B cell (primary cell): ENCODE measurements around the gene WDR86.

Source experiments
- EZH2 ChIP-seq: IDR thresholded peaks from 2 replicates; pipeline ENCODE4 v1.6.1; 2012; ENCODE audit warnings: borderline replicate concordance, low read depth, mild to moderate bottlenecking, moderate library complexity, low read length; ENCODE audit not compliant: insufficient read depth, poor library complexity, severe bottlenecking
- TF ChIP-seq, protein P1 (sequence below): fragments of 200-600 bp; IDR thresholded peaks from one replicate; pipeline ENCODE4 v1.8.0; 2022; ENCODE audit warnings: antibody characterized with exemption, mild to moderate bottlenecking

DNA sequence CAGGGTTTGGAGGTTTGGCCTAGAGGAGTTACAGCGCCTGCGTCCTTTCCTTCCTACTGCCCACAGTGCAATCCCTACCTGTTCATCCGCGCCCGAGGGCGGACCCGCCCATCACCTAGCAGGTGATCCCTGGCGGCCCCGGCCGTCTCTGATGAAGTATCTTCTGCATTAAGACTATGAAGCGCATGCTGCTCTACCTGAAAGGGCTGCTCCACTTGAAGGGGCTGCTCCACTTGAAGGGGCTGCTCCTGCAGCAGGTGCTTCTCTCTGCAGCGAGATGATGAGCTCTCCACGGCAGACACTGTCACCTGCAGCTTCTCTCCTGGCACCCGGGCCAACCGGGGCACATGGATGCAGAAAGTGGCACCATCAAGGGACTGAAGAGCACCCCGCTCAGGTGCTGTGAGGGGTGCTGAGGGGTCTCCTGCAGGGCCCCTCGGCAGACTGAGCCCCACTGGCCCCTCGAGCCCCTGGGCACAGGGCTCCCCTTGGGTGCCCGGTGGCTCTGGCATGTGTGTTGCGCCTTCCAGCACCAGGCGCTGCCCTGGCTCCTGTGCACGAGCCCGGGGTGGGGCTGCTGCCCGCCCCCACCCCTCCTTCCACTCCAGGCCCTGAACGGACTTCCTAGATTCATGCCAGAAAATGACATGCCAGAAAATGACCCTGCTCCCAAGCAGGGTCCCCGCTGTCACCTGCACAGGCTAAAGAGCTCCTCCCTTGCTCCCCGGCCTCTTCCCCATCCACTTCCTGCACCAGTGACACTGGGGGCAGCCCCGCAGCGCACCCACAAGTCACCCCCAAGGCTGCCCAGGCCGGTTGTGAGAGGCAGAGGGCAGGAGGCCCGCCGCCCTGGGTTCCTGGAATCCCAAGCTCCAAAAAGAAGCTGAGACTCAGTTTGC, 29.4 kb downstream of the WDR86 start:
- TF ChIP-seq, protein P1, sequence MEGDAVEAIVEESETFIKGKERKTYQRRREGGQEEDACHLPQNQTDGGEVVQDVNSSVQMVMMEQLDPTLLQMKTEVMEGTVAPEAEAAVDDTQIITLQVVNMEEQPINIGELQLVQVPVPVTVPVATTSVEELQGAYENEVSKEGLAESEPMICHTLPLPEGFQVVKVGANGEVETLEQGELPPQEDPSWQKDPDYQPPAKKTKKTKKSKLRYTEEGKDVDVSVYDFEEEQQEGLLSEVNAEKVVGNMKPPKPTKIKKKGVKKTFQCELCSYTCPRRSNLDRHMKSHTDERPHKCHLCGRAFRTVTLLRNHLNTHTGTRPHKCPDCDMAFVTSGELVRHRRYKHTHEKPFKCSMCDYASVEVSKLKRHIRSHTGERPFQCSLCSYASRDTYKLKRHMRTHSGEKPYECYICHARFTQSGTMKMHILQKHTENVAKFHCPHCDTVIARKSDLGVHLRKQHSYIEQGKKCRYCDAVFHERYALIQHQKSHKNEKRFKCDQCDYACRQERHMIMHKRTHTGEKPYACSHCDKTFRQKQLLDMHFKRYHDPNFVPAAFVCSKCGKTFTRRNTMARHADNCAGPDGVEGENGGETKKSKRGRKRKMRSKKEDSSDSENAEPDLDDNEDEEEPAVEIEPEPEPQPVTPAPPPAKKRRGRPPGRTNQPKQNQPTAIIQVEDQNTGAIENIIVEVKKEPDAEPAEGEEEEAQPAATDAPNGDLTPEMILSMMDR = no peak
- no peak for TF ChIP-seq EZH2
